GM18861 (cell line): ENCODE measurements around the gene DMRTC2.

Experiments
- ATAC-seq: cut with Tn5 transposase; IDR thresholded peaks from one replicate; pipeline ENCODE4 v1.9.1; 2021; ENCODE audit not compliant: unreplicated experiment

DMRTC2 gene

GRCh38 chr19:41845001-41845050 lies at the start of gene DMRTC2:
DMRTC2 (plus strand) TSS chr19:41845042; CDS start chr19:41847429, 2,387 bp downstream.
- ATAC-seq = no peak

- ATAC-seq = no peak
Observed at GRCh38 chr19:41796362-41796761, 48.5 kb upstream of the DMRTC2 start, which contains the start of gene CEACAM3. CEACAM3 (plus strand) TSS chr19:41796587; CDS start chr19:41796678, 91 bp downstream.

GRCh38 chr19:41796901-41797300 lies 47.9 kb upstream of the DMRTC2 start:
- no peak for ATAC-seq

GRCh38 chr19:41799444-41800000 lies 45.3 kb upstream of the DMRTC2 start:
- ATAC-seq = no peak

- no peak for ATAC-seq
Observed at GRCh38 chr19:41801031-41801430, 43.8 kb upstream of the DMRTC2 start.

- no peak for ATAC-seq
Observed at GRCh38 chr19:41801792-41802211, 43.0 kb upstream of the DMRTC2 start.

GRCh38 chr19:41802770-41803169 lies 42.1 kb upstream of the DMRTC2 start:
- ATAC-seq = no peak

GRCh38 chr19:41804336-41804735 lies 40.5 kb upstream of the DMRTC2 start:
- no peak for ATAC-seq

GRCh38 chr19:41807176-41807575 lies 37.7 kb upstream of the DMRTC2 start:
- no peak for ATAC-seq

GRCh38 chr19:41808663-41809566 lies 35.9 kb upstream of the DMRTC2 start:
- ATAC-seq = no peak

GRCh38 chr19:41810301-41810700 lies 34.5 kb upstream of the DMRTC2 start:
- no peak for ATAC-seq

GRCh38 chr19:41811036-41811435 lies 33.8 kb upstream of the DMRTC2 start:
- ATAC-seq = no peak

- ATAC-seq = no peak
Observed at GRCh38 chr19:41811981-41812380, 32.9 kb upstream of the DMRTC2 start.

GRCh38 chr19:41813911-41814310 lies 30.9 kb upstream of the DMRTC2 start:
- ATAC-seq = no peak

GRCh38 chr19:41815301-41815700 lies 29.5 kb upstream of the DMRTC2 start:
- ATAC-seq = no peak

- ATAC-seq = no peak
Observed at GRCh38 chr19:41816761-41817160, 28.1 kb upstream of the DMRTC2 start.

GRCh38 chr19:41821003-41821735 lies 23.7 kb upstream of the DMRTC2 start:
- no peak for ATAC-seq

- ATAC-seq = no peak
Observed at GRCh38 chr19:41837981-41838708, 6.7 kb upstream of the DMRTC2 start.

- no peak for ATAC-seq
Observed at GRCh38 chr19:41839211-41839610, 5.6 kb upstream of the DMRTC2 start.

- ATAC-seq = no peak
Observed at GRCh38 chr19:41843371-41843770, 1.5 kb upstream of the DMRTC2 start.

- ATAC-seq = no peak
Observed at GRCh38 chr19:41844601-41845000, 241 bp upstream of the DMRTC2 start, which contains the start of gene LYPD4. LYPD4 (minus strand) TSS chr19:41844683; CDS start chr19:41839285, 5,398 bp downstream.
